Measurements from ENCODE around the gene SMAD3.

SMAD3 gene

GRCh38 chr15:67125589-67126502 is 60.4 kb downstream of the SMAD3 start:
- no peaks in the 10 kb centered on the region for H3K36me3 ChIP-seq
- H3K4me3 ChIP-seq (ENCODE audit: low read depth, low read length), result no peak overlapping the region
- TF ChIP-seq CTCF (IDR thresholded peaks at IDR 0.05; ENCODE audit: low read depth, low read length), result no peak
- H3K9me3 ChIP-seq (ENCODE audit: severe bottlenecking), result no peaks in the 10 kb centered on the region
- no peak for DNase-seq
- no peak overlapping the region for H3K27ac ChIP-seq
- no peaks in the 10 kb centered on the region for H3K27me3 ChIP-seq (ENCODE audit: insufficient read depth, low read depth, severe bottlenecking)

GRCh38 chr15:67126551-67127330 is 61.3 kb downstream of the SMAD3 start:
- TF ChIP-seq CTCF (IDR thresholded peaks at IDR 0.05; ENCODE audit: low read depth, low read length), result no peak
- no peak for DNase-seq
- H3K36me3 ChIP-seq, result no peaks in the 10 kb centered on the region
- H3K27me3 ChIP-seq (ENCODE audit: insufficient read depth, low read depth, severe bottlenecking), result no peaks in the 10 kb centered on the region
- no peak overlapping the region for H3K27ac ChIP-seq
- H3K4me3 ChIP-seq (ENCODE audit: low read depth, low read length), result no peak overlapping the region
- no peaks in the 10 kb centered on the region for H3K9me3 ChIP-seq (ENCODE audit: severe bottlenecking)

GRCh38 chr15:67127331-67127664 is 61.9 kb downstream of the SMAD3 start:
- Histone ChIP-seq H3K4me3 (ENCODE audit: low read depth, low read length) (no peak overlapping the region), H3K9me3 (ENCODE audit: severe bottlenecking) (no peaks in the 10 kb centered on the region), H3K36me3 (no peaks in the 10 kb centered on the region), H3K27ac (no peak overlapping the region), H3K27me3 (ENCODE audit: insufficient read depth, low read depth, severe bottlenecking) (no peaks in the 10 kb centered on the region)
- TF ChIP-seq CTCF (IDR thresholded peaks at IDR 0.05; ENCODE audit: low read depth, low read length), result no peak
- no peak for DNase-seq

- Histone ChIP-seq H3K36me3 (no peaks in the 10 kb centered on the region), H3K27ac (no peak overlapping the region), H3K27me3 (ENCODE audit: insufficient read depth, low read depth, severe bottlenecking) (no peaks in the 10 kb centered on the region), H3K9me3 (ENCODE audit: severe bottlenecking) (no peaks in the 10 kb centered on the region), H3K4me3 (ENCODE audit: low read depth, low read length) (no peak overlapping the region)
- no peak for TF ChIP-seq CTCF (IDR thresholded peaks at IDR 0.05; ENCODE audit: low read depth, low read length)
- DNase-seq, result no peak
These were observed 62.6 kb downstream of the SMAD3 start for GRCh38 chr15:67127965-67128364.

GRCh38 chr15:67130166-67130565 is 64.8 kb downstream of the SMAD3 start:
- no peaks in the 10 kb centered on the region for H3K27me3 ChIP-seq (ENCODE audit: insufficient read depth, low read depth, severe bottlenecking)
- no peaks in the 10 kb centered on the region for H3K36me3 ChIP-seq
- no peak overlapping the region for H3K4me3 ChIP-seq (ENCODE audit: low read depth, low read length)
- no peak overlapping the region for H3K27ac ChIP-seq
- no peak for TF ChIP-seq CTCF (IDR thresholded peaks at IDR 0.05; ENCODE audit: low read depth, low read length)
- no peaks in the 10 kb centered on the region for H3K9me3 ChIP-seq (ENCODE audit: severe bottlenecking)
- DNase-seq, result no peak
